Duodenal mucosa (tissue), 2 donors: ENCODE measurements around the gene C1orf159.

Experiments
- H3K27ac ChIP-seq: one replicate; pipeline ENCODE4 v1.7.0; 2013; ENCODE audit warnings: low read depth, low read length
- H3K27me3 ChIP-seq, 2 donors: one replicate each; pipeline ENCODE4 v1.7.0; 2013; ENCODE audit warnings: low read length in 2 of 2, control low read depth in 1 of 2; ENCODE audit not compliant: insufficient read depth in 2 of 2, control insufficient read depth in 1 of 2
- H3K36me3 ChIP-seq, 2 donors: one replicate each; pipeline ENCODE4 v1.7.0; 2013; ENCODE audit warnings: low read length in 2 of 2, control low read depth in 1 of 2; ENCODE audit not compliant: insufficient read depth in 2 of 2, control insufficient read depth in 1 of 2
- H3K4me1 ChIP-seq, 2 donors: one replicate each; pipeline ENCODE4 v1.7.0; 2013; ENCODE audit warnings: low read length in 2 of 2, control low read depth in 1 of 2; ENCODE audit not compliant: insufficient read depth in 2 of 2, control insufficient read depth in 1 of 2
- H3K4me3 ChIP-seq, 2 donors: one replicate each; pipeline ENCODE4 v1.7.0; 2013; ENCODE audit warnings: low read length in 2 of 2, low read depth in 1 of 2
- H3K9ac ChIP-seq, 2 donors: one replicate each; pipeline ENCODE4 v1.7.0; 2013; ENCODE audit warnings: low read length in 2 of 2, low read depth in 1 of 2
- H3K9me3 ChIP-seq, 2 donors: one replicate each; pipeline ENCODE4 v1.7.0; 2013; ENCODE audit warnings: low read length in 2 of 2, control low read depth in 1 of 2; ENCODE audit not compliant: control insufficient read depth in 1 of 2

C1orf159 gene

DNA sequence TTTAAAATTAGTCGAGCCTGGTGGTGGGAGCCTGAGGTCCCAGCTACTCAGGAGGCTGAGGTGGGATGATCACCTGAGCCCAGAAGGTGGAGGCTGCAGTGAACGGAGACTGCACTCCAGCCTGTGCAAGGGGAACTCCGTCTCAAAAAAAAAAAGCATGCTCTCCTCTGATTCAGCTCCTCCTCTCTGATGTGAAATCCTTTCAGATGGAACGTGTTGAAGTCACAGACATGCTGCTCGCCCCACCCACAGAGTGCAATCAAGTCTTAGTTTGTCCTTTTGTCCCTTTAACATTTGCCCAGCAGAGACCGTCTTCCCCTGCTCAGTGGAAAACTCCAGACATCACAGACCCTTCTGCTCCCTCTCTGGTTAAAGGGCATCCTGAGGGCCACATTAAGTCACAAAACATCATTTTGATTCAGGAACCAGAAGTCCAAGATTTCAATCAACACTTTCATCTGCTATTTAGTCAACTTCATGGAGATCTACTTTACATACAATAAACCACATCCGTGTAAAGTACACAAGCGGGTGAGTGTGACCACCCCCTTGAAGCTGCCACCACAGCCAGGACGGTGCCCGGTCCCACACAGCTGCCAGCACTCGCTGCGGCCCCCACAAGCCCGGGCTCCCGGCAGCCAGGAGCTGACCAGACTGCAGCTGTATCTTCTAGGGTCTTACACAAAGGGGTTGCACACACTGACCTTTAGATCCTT is 22.8 kb downstream of the C1orf159 start:
- Histone ChIP-seq H3K4me1 (no peaks in the 10 kb centered on the region), H3K9ac (no peak overlapping the region), H3K36me3 (no peaks in the 10 kb centered on the region), H3K27me3 (no peaks in the 10 kb centered on the region), H3K9me3 (no peaks in the 10 kb centered on the region), H3K27ac (no peak overlapping the region), H3K4me3 (no peak overlapping the region)

GRCh38 chr1:1092149-1092855 is 23.6 kb downstream of the C1orf159 start:
- H3K4me1 ChIP-seq = no peaks in the 10 kb centered on the region
- no peak overlapping the region for H3K4me3 ChIP-seq
- no peak overlapping the region for H3K27ac ChIP-seq
- H3K9me3 ChIP-seq = no peaks in the 10 kb centered on the region
- H3K9ac ChIP-seq = no peak overlapping the region
- H3K36me3 ChIP-seq = no peaks in the 10 kb centered on the region
- no peaks in the 10 kb centered on the region for H3K27me3 ChIP-seq

DNA sequence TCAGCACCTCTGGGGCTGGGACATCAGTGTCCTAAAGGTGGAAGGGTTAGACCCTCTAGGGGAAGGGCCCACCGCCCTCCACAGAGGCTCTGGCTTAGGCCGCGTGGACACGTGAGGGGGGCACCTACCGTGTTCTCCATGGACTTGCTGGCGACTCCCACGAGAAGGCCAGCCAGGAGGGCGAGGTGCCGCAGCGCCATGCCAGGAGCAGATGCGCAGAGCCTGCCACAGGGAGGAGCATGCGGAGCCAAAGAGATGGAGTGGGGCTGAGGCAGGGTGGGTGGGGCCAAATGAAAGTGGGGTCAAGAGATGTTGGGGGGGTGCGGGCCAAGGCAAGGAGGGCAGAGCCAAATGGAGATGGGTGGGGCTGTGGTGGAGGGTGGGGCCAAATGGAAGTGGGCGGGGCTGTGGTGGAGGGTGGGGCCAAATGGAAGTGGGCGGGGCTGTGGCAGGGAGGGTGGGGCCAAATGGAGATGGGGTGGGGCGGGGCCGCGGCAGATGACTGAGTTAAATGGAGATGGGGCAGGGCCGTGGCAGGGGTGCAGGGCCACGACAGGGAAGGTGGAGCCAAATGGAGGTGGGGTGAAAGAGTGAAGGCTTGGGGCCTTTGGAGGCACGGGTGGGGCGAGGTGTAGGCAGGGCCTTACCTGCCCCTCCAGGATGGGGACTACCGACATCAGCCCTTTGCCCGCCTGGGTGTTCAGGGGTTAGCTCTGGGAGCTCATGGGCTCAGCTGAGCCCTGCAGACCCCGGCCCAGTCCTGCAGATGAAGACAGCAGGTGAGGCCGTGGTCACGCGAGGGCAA is 24.3 kb downstream of the C1orf159 start:
- no peaks in the 10 kb centered on the region for H3K36me3 ChIP-seq
- H3K9me3 ChIP-seq = no peaks in the 10 kb centered on the region
- no peak overlapping the region for H3K4me3 ChIP-seq
- H3K27ac ChIP-seq = no peak overlapping the region
- H3K27me3 ChIP-seq = no peaks in the 10 kb centered on the region
- H3K9ac ChIP-seq = no peak overlapping the region
- no peaks in the 10 kb centered on the region for H3K4me1 ChIP-seq

DNA sequence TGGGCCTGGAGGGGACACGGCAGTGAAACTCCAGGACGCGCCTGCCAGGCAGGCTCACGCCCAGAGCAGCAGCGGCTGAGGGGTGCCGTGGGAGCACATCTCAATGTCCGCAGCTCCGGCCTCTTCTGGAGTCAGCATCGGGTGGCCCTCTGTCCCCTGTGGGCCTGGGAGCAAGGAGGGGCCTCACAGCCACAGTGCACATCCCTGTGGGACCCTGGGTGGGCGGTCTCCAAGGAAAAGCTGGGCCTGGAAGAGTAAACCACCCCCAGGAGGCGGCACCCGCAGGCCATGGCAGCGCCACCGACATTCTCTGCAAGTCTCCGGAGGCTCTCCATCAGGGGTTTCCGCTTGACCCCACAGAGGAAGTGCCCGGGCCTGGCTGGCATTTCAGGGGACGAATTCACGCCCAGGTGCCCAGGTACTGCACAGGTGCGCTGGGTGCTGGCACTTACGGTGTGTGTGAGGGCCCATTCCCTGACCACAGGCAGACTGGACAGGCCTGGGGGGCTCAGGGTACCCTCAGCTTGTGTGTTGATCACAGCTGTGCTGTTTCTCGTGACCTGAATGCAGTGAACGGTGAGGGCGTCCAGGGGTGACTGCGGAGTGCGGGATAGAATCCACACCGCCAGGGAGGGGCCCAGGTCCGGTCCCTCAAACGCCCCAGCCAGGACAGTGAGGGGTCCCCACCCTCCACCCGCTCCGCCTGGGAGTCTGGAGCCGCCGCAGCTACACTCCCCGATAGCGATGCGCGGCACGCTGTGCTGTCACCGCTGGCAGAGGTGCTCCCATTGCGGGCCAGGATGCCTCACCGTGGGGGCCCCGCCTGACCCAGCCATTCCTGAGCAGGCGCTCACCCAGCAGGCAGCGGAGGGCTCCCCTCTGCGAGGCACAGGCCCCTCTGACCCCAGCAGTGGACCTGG is 25.2 kb downstream of the C1orf159 start:
- Histone ChIP-seq H3K36me3 (no peaks in the 10 kb centered on the region), H3K27ac (no peak overlapping the region), H3K27me3 (no peaks in the 10 kb centered on the region), H3K4me1 (no peaks in the 10 kb centered on the region), H3K9me3 (no peaks in the 10 kb centered on the region), H3K4me3 (no peak overlapping the region), H3K9ac (no peak overlapping the region)

GRCh38 chr1:1089731-1090423 is 26.0 kb downstream of the C1orf159 start:
- Histone ChIP-seq H3K4me1 (no peaks in the 10 kb centered on the region), H3K9me3 (no peaks in the 10 kb centered on the region), H3K36me3 (no peaks in the 10 kb centered on the region), H3K9ac (no peak overlapping the region), H3K4me3 (no peak overlapping the region), H3K27ac (no peak overlapping the region), H3K27me3 (no peaks in the 10 kb centered on the region)

- Histone ChIP-seq H3K9ac (no peak overlapping the region), H3K4me3 (no peak overlapping the region), H3K36me3 (no peaks in the 10 kb centered on the region), H3K27me3 (no peaks in the 10 kb centered on the region), H3K4me1 (no peaks in the 10 kb centered on the region), H3K9me3 (no peaks in the 10 kb centered on the region), H3K27ac (no peak overlapping the region)
Observed at GRCh38 chr1:1088801-1089680, 26.8 kb downstream of the C1orf159 start.

DNA sequence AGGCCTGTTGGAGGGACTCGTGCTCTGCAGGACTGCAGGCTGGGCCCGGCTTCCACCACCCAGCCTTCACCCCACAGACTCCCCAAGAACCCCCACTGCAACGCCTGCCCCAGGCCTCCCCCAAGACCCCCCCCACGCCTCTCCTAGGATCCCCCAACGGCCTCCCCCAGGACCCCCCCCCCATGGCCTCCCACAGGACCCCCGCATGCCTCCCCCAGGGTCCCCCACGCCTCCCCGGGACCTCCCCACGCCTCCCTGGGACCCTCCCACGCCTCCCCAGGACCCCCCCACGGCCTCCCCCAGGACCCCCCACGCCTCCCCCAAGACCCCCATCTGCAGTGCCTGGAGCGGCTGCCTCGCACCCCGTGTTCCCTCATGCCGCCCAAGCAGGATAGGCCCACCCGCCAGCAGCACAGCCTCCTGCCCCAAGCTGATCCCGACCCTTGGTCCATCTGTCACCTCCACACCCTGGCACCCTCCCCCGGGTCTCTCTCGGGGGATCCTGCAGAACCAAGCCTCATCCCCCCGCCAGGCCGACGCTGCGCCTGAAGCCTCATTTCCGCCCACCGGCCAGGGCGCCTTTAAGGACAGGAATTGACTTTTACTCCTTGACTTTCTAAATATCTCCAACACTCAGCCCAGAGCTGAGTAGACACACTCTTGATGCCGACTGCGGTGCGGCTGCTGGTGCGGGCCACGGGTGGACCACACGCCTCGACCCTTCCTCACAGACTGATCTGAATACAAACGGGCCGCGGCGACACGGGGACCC is 27.7 kb downstream of the C1orf159 start:
- H3K27ac ChIP-seq = no peak overlapping the region
- H3K27me3 ChIP-seq = no peaks in the 10 kb centered on the region
- no peaks in the 10 kb centered on the region for H3K36me3 ChIP-seq
- H3K9me3 ChIP-seq = no peaks in the 10 kb centered on the region
- H3K4me1 ChIP-seq = no peaks in the 10 kb centered on the region
- no peak overlapping the region for H3K4me3 ChIP-seq
- no peak overlapping the region for H3K9ac ChIP-seq

GRCh38 chr1:1087351-1088028 is 28.4 kb downstream of the C1orf159 start:
- Histone ChIP-seq H3K27ac (no peak overlapping the region), H3K4me3 (no peak overlapping the region), H3K27me3 (no peaks in the 10 kb centered on the region)

More at GRCh38 chr1:1087351-1088028, 28.4 kb downstream of the C1orf159 start:
- Histone ChIP-seq H3K9me3 (no peaks in the 10 kb centered on the region), H3K9ac (no peak overlapping the region), H3K36me3 (no peaks in the 10 kb centered on the region), H3K4me1 (no peaks in the 10 kb centered on the region)
